SK-N-MC (cell line): ENCODE results near the gene FLT3LG.
"Not testable (repeated sequence)": the region's sequence is repeated elsewhere in the genome, so short reads cannot be mapped to it uniquely, and the experiment has no call there.

ENCODE experiments used
- DNase-seq: peaks from one replicate; pipeline ENCODE4 v3.0.0-alpha.2; 2011; ENCODE audit warnings: low read depth, low spot score
- H3K27ac ChIP-seq: fragments of 200-600 bp; sonication (generic); 2 replicates; pipeline ENCODE4 v1.5.1; 2016; ENCODE audit warnings: mixed run types
- H3K36me3 ChIP-seq: fragments of 200-600 bp; sonication (generic); 2 replicates; pipeline ENCODE4 v1.6.1; 2017; ENCODE audit warnings: antibody characterized with exemption, low read length, mixed read lengths; ENCODE audit not compliant: insufficient read depth
- H3K4me3 ChIP-seq: fragments of 200-600 bp; sonication (generic); 2 replicates; pipeline ENCODE4 v1.5.1; 2016
- H3K9ac ChIP-seq: fragments of 200-600 bp; sonication (generic); 2 replicates; pipeline ENCODE4 v1.8.0; 2017; ENCODE audit warnings: mixed run types, mixed read lengths; ENCODE audit not compliant: insufficient read length
- H3K9me3 ChIP-seq: fragments of 200-600 bp; sonication (generic); 2 replicates; pipeline ENCODE4 v1.6.1; 2017; ENCODE audit warnings: low read depth, mild to moderate bottlenecking, antibody characterized with exemption, low read length, moderate library complexity, mixed read lengths
- EZH2 ChIP-seq: fragments of 200-600 bp; sonication (generic); IDR thresholded peaks from one replicate; pipeline ENCODE4 v1.6.1; 2017; ENCODE audit warnings: antibody characterized with exemption
- FOXP2 ChIP-seq: optimal IDR thresholded peaks from 2 replicates; pipeline ENCODE3; 2011; ENCODE audit warnings: mild to moderate bottlenecking, moderate library complexity; ENCODE audit not compliant: insufficient read depth; ENCODE audit errors: extremely low read length, control extremely low read depth
- POLR2AphosphoS5 ChIP-seq: IDR thresholded peaks from 2 replicates; pipeline ENCODE4 v1.6.1; 2012; ENCODE audit warnings: mild to moderate bottlenecking, low read depth, low read length, borderline replicate concordance

Gene FLT3LG

GRCh38 chr19:49463960-49464740 lies 9.9 kb upstream of the FLT3LG start:
- Histone ChIP-seq H3K4me3 (no peak overlapping the region), H3K36me3 (peaks cover 24% of the 10 kb centered on the region), H3K27ac (no peak overlapping the region), H3K9ac (no peak overlapping the region), H3K9me3 (no peaks in the 10 kb centered on the region)
- no peak for TF ChIP-seq EZH2
- no peak for TF ChIP-seq FOXP2
- TF ChIP-seq POLR2AphosphoS5: no peak
- no peak for DNase-seq

- no peak overlapping the region for H3K27ac ChIP-seq
- DNase-seq: no peak
- H3K9ac ChIP-seq: no peak overlapping the region
Measured at GRCh38 chr19:49465371-49465770, 8.6 kb upstream of the FLT3LG start.

GRCh38 chr19:49468199-49468598 lies 5.8 kb upstream of the FLT3LG start:
- H3K9me3 ChIP-seq: no peaks in the 10 kb centered on the region
- TF ChIP-seq POLR2AphosphoS5 (no peak), EZH2 (no peak), FOXP2 (no peak)
- DNase-seq: no peak
- peaks cover 16% of the 10 kb centered on the region; the same call in 1 of the 2 replicates for H3K36me3 ChIP-seq
- no peak overlapping the region for H3K4me3 ChIP-seq
- no peak overlapping the region for H3K9ac ChIP-seq
- H3K27ac ChIP-seq: no peak overlapping the region

More at GRCh38 chr19:49465371-49465770, 8.6 kb upstream of the FLT3LG start:
- peaks cover 16% of the 10 kb centered on the region; the same call in 1 of the 2 replicates for H3K36me3 ChIP-seq
- H3K9me3 ChIP-seq: no peaks in the 10 kb centered on the region
- no peak overlapping the region for H3K4me3 ChIP-seq
- TF ChIP-seq EZH2 (no peak), POLR2AphosphoS5 (no peak), FOXP2 (no peak)

DNA sequence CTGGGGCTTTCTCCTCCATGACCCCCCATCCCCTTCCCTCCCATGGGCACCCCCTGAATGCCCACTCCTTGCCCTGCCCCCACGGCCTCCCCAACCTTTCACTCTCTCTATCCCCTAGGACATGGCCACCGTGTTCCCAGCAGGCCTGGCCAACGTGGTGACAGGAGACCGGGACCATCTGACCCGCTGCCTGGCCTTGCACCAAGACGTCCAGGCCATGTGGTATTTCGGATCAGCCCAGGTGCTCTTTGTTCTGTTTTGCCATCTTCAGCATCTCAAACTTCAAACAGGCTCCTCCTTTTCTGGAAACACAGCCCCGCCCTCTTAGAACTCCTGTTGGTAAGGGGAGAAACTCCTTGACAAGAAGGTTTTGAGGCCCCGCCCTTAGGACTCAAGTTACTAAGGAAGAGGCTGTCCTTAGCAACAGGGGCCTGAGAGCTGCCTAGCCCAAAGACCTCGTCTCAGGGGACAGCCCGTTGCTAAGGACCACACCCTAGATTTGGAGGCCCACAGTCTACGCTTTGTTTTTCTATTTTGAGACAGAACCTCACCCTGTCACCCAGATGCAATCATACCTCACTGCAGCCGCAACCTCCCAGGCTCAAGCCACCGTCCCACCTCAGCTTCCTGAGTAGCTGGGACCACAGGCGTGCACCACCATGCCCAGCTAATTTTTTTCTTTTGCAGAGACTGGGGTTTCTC lies 5.1 kb upstream of the FLT3LG start:
- no peak for DNase-seq
- no peak overlapping the region for H3K27ac ChIP-seq
- no peaks in the 10 kb centered on the region for H3K9me3 ChIP-seq
- peaks cover 16% of the 10 kb centered on the region; the same call in 1 of the 2 replicates for H3K36me3 ChIP-seq
- no peak overlapping the region for H3K9ac ChIP-seq
- H3K4me3 ChIP-seq: no peak overlapping the region
- TF ChIP-seq FOXP2 (no peak), POLR2AphosphoS5 (no peak), EZH2 (no peak)

GRCh38 chr19:49469828-49470614 lies 4.0 kb upstream of the FLT3LG start:
- H3K27ac ChIP-seq: no peak overlapping the region
- TF ChIP-seq POLR2AphosphoS5 (no peak), FOXP2 (no peak), EZH2 (no peak)
- no peak overlapping the region for H3K4me3 ChIP-seq
- DNase-seq: no peak
- H3K9me3 ChIP-seq: no peaks in the 10 kb centered on the region
- no peak overlapping the region for H3K9ac ChIP-seq
- H3K36me3 ChIP-seq: peaks cover 16% of the 10 kb centered on the region; the same call in 1 of the 2 replicates

DNA sequence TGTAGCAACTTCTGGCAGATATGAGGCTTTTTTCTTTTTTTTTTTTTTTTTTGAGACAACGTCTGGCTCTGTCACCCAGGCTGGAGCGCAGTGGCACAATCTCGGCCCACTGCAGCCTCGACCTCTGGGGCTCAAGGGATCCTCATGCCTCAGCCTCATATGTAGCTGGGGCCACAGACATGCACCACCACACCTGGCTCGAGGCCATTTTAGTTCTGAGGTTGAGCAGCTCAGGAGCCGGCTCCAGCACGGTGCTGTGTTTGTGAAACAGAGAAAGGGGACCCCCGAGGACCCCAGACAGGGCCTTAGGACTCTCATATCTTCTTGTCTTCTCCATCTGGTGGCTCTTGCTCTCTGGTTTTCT lies 3.4 kb upstream of the FLT3LG start:
- Histone ChIP-seq H3K36me3 (peaks cover 10% of the 10 kb centered on the region; the same call in 1 of the 2 replicates), H3K27ac (peak overlapping the region; percentile 13; the same call in 1 of the 2 replicates), H3K9ac (no peak overlapping the region), H3K4me3 (no peak overlapping the region), H3K9me3 (no peaks in the 10 kb centered on the region)
- TF ChIP-seq FOXP2: no peak
- TF ChIP-seq POLR2AphosphoS5: no peak
- no peak for TF ChIP-seq EZH2
- no peak for DNase-seq

GRCh38 chr19:49472936-49473335 lies 1.1 kb upstream of the FLT3LG start:
- Histone ChIP-seq H3K27ac (no peak overlapping the region), H3K4me3 (no peak overlapping the region), H3K9ac (no peak overlapping the region), H3K36me3 (peaks cover 4% of the 10 kb centered on the region; the same call in 1 of the 2 replicates), H3K9me3 (no peaks in the 10 kb centered on the region)
- TF ChIP-seq EZH2: no peak
- TF ChIP-seq POLR2AphosphoS5: no peak
- TF ChIP-seq FOXP2: no peak
- DNase-seq: no peak

DNA sequence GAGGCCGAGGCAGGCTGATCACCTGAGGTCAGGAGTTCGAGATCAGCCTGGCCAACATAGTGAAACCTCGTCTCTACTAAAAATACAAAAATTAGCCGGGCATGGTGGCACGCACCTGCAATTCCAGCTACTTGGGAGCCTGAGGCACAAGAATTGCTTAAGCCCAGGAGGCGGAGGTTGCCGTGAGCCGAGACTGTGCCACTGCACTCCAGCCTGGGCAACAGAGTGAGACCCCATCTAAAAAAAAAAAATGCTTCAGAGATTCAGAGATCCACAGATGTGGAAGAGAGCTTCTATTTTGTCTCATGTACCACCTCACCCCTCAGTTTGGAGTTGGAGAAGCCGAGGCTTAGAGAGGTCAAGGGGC lies 531 bp upstream of the FLT3LG start:
- H3K9ac ChIP-seq, H3K27ac ChIP-seq, H3K36me3 ChIP-seq, H3K9me3 ChIP-seq, DNase-seq: not testable (repeated sequence)
- H3K4me3 ChIP-seq: peak overlapping the region; percentile 76

GRCh38 chr19:49474542-49474924 lies 518 bp downstream of the FLT3LG start:
- Histone ChIP-seq H3K9me3 (no peaks in the 10 kb centered on the region), H3K27ac (no peak overlapping the region), H3K4me3 (peak overlapping the region; percentile 76), H3K9ac (no peak overlapping the region), H3K36me3 (peaks cover 4% of the 10 kb centered on the region; the same call in 1 of the 2 replicates)
- TF ChIP-seq EZH2 (no peak), FOXP2 (no peak), POLR2AphosphoS5 (no peak)
- DNase-seq: no peak
